ENCODE measurements around the gene HOXB5.
A peak's percentile ranks its signal among the peaks of the same experiment; 100 is the strongest.

Gene HOXB5

GRCh38 chr17:48543854-48544348, 49.7 kb downstream of the HOXB5 start:
- TF ChIP-seq CTCF (IDR thresholded peaks at IDR 0.05; ENCODE audit: low read depth, low read length), result no peak
- peak overlapping the region; percentile 64 to 74 for H3K4me3 ChIP-seq (replicated peaks in 1 of 2; ENCODE audit: low read depth in 2 of 2, low read length in 2 of 2)
- DNase-seq (ENCODE audit: low read depth in 2 of 2), result no peak

- peak overlapping the region; percentile 64 to 74 for H3K4me3 ChIP-seq (replicated peaks in 1 of 2; ENCODE audit: low read depth in 2 of 2, low read length in 2 of 2)
- TF ChIP-seq CTCF (IDR thresholded peaks at IDR 0.05; ENCODE audit: low read depth, low read length), result no peak
- peak; percentile 63 to 77 for DNase-seq (ENCODE audit: low read depth in 2 of 2)
Measured at GRCh38 chr17:48543107-48543853, 50.3 kb downstream of the HOXB5 start.

- peak overlapping the region; percentile 64 to 74 for H3K4me3 ChIP-seq (replicated peaks in 1 of 2; ENCODE audit: low read depth in 2 of 2, low read length in 2 of 2)
- TF ChIP-seq CTCF (IDR thresholded peaks at IDR 0.05; ENCODE audit: low read depth, low read length), result no peak
- DNase-seq (ENCODE audit: low read depth in 2 of 2), result no peak
Measured at GRCh38 chr17:48542698-48543106, 50.9 kb downstream of the HOXB5 start.

- DNase-seq (ENCODE audit: low read depth in 2 of 2), result peak; percentile 60 to 66
- TF ChIP-seq CTCF (IDR thresholded peaks at IDR 0.05; ENCODE audit: low read depth, low read length), result no peak
- peak overlapping the region; percentile 64 to 74 for H3K4me3 ChIP-seq (replicated peaks in 1 of 2; ENCODE audit: low read depth in 2 of 2, low read length in 2 of 2)
Measured at GRCh38 chr17:48542114-48542656, 51.4 kb downstream of the HOXB5 start.

GRCh38 chr17:48541577-48542113, 51.9 kb downstream of the HOXB5 start:
- no peak for TF ChIP-seq CTCF (IDR thresholded peaks at IDR 0.05; ENCODE audit: low read depth, low read length)
- peak overlapping the region; percentile 64 to 74 for H3K4me3 ChIP-seq (replicated peaks in 1 of 2; ENCODE audit: low read depth in 2 of 2, low read length in 2 of 2)
- DNase-seq (ENCODE audit: low read depth in 2 of 2), result peak; percentile 75 to 86

All from cardiac fibroblast (primary cell).